Gastroesophageal sphincter (tissue), 4 donors: Measurements from ENCODE around the gene VPS8. TPM values are rescaled to one million over a fixed set of nuclear protein-coding genes. Genes with fewer than 3 reads are reported as not detected.
"Not testable (repeated sequence)": the region's sequence is repeated elsewhere in the genome, so short reads cannot be mapped to it uniquely, and the experiment has no call there.

Experiments used
- ATAC-seq: fragments of 150-250 bp; one replicate; pipeline ENCODE4 v1.9.1; 2016; ENCODE audit warnings: mild to moderate bottlenecking, moderate library complexity
- H3K27ac ChIP-seq, 4 donors: fragments of 200-600 bp; sonication (generic) in 3 of 4; 1 replicate in 3 of 4; 2 replicates in 1 of 4; pipeline ENCODE4 v1.5.1; 2016 to 2019
- H3K27me3 ChIP-seq: fragments of 200-600 bp; sonication (generic); one replicate; pipeline ENCODE4 v1.5.1; 2019
- H3K36me3 ChIP-seq, 2 donors: fragments of 200-600 bp; sonication (generic); one replicate each; pipeline ENCODE4 v1.5.1; 2019; ENCODE audit warnings: control low read depth in 1 of 2
- H3K4me1 ChIP-seq, 3 donors: fragments of 200-600 bp; sonication (generic); 1 replicate in 2 of 3; 2 replicates in 1 of 3; pipeline ENCODE4 v1.5.1; 2016 to 2019; ENCODE audit warnings: control low read depth in 2 of 3
- H3K4me3 ChIP-seq, 2 donors: fragments of 200-600 bp; sonication (generic); one replicate each; pipeline ENCODE4 v1.5.1; 2019; ENCODE audit warnings: mild to moderate bottlenecking in 1 of 2, moderate library complexity in 1 of 2
- H3K9me3 ChIP-seq, 3 donors: fragments of 200-600 bp; sonication (generic); one replicate each; pipeline ENCODE4 v1.5.1; 2017 to 2019; ENCODE audit warnings: control low read depth in 2 of 3
- CTCF ChIP-seq, 4 experiments: fragments of 200-600 bp in 2 of 4; fragments of 450-650 bp in 2 of 4; sonication (generic) in 1 of 4; IDR thresholded peaks; one replicate each; pipeline ENCODE4 v1.5.1; 2017 to 2019; ENCODE audit warnings: antibody characterized with exemption in 4 of 4, mild to moderate bottlenecking in 2 of 4, moderate library complexity in 2 of 4
- EP300 ChIP-seq: sonication (generic); formaldehyde crosslinking; IDR thresholded peaks from one replicate; pipeline ENCODE4 v1.6.1; 2017; ENCODE audit warnings: antibody characterized with exemption, mild to moderate bottlenecking
- POLR2A ChIP-seq, 2 donors: fragments of 450-650 bp; IDR thresholded peaks; one replicate each; pipeline ENCODE4 v1.6.1; 2017; ENCODE audit warnings: antibody characterized with exemption in 2 of 2, mild to moderate bottlenecking in 2 of 2, moderate library complexity in 1 of 2
- POLR2AphosphoS5 ChIP-seq: sonication (generic); formaldehyde crosslinking; IDR thresholded peaks from one replicate; pipeline ENCODE4 v1.6.1; 2017; ENCODE audit warnings: antibody characterized with exemption
- WGBS, 2 donors: methylation state at CpG; one replicate each; pipeline ENCODE4 v1.1.5; 2018; ENCODE audit warnings: low coverage in 1 of 2; 5-methylcytosine and 5-hydroxymethylcytosine counted together
- total RNA-seq, 4 donors: library from RNA; depleted of rRNA; stranded (reverse); fragments of >200 nt; gene quantifications; one replicate each; pipeline ENCODE4 v1.1.0, GENCODE V29; 2016

The VPS8 gene
- total RNA-seq, 4 donors from 2014 or later: 27.1 to 72.5 (median 40.8) TPM

- TF ChIP-seq EP300 (no peak), POLR2A (IDR thresholded peaks at IDR 0.05) (no peak), CTCF (IDR thresholded peaks at IDR 0.05) (no peak), POLR2AphosphoS5 (no peak)
- 97% methylated on average over 3 of the region's 3 CpGs; no CpG with 5 or more reads in 1 of the 2 donors for WGBS, 2 donors
Observed at GRCh38 chr3:185009650-185010049, 197.7 kb downstream of the VPS8 start.

GRCh38 chr3:185017584-185017983, 205.6 kb downstream of the VPS8 start:
- H3K9me3 ChIP-seq, ATAC-seq, H3K4me3 ChIP-seq, H3K27ac ChIP-seq, H3K27me3 ChIP-seq, H3K4me1 ChIP-seq: not testable (repeated sequence)
- H3K36me3 ChIP-seq: peaks cover 0 to 39% of the 10 kb centered on the region in 2 donors
- WGBS, 2 donors: 82 to 87% methylated on average over 9 to 10 of the region's 12 CpGs

More at GRCh38 chr3:185009650-185010049, 197.7 kb downstream of the VPS8 start:
- ATAC-seq: no peak
- Histone ChIP-seq H3K4me1 (no peaks in the 10 kb centered on the region), H3K27ac (no peak overlapping the region), H3K36me3 (peaks cover 0 to 33% of the 10 kb centered on the region in 2 donors), H3K9me3 (peaks cover 0 to 8% (median 0%) of the 10 kb centered on the region in 3 donors), H3K27me3 (no peaks in the 10 kb centered on the region), H3K4me3 (no peak overlapping the region)

GRCh38 chr3:185017996-185018395, 206.0 kb downstream of the VPS8 start:
- not testable (repeated sequence) for H3K27ac ChIP-seq

GRCh38 chr3:185021256-185021655, 209.3 kb downstream of the VPS8 start:
- 27 to 62% methylated on average over 1 of the region's 1 CpG for WGBS, 2 donors

More at GRCh38 chr3:185017996-185018395, 206.0 kb downstream of the VPS8 start:
- WGBS, 2 donors: 59 to 80% methylated on average over 1 to 6 of the region's 6 CpGs
- ATAC-seq, H3K4me3 ChIP-seq, H3K27me3 ChIP-seq, H3K4me1 ChIP-seq, H3K9me3 ChIP-seq: not testable (repeated sequence)
- H3K36me3 ChIP-seq: peaks cover 0 to 38% of the 10 kb centered on the region in 2 donors

GRCh38 chr3:185024406-185024805, 212.4 kb downstream of the VPS8 start:
- TF ChIP-seq EP300: no peak
- no peak for TF ChIP-seq CTCF (IDR thresholded peaks at IDR 0.05)
- no peak for TF ChIP-seq POLR2AphosphoS5
- no peak for TF ChIP-seq POLR2A (IDR thresholded peaks at IDR 0.05)
- 72 to 93% methylated on average over 2 to 3 of the region's 3 CpGs for WGBS, 2 donors
- ATAC-seq: no peak
- Histone ChIP-seq H3K27ac (no peak overlapping the region), H3K36me3 (peaks cover 0 to 34% of the 10 kb centered on the region in 2 donors), H3K27me3 (no peaks in the 10 kb centered on the region), H3K9me3 (no peaks in the 10 kb centered on the region), H3K4me3 (no peak overlapping the region), H3K4me1 (no peaks in the 10 kb centered on the region)

More at GRCh38 chr3:185021256-185021655, 209.3 kb downstream of the VPS8 start:
- Histone ChIP-seq H3K4me1 (no peaks in the 10 kb centered on the region), H3K9me3 (peaks cover 0 to 3% (median 0%) of the 10 kb centered on the region in 3 donors), H3K4me3 (no peak overlapping the region), H3K27ac (no peak overlapping the region), H3K36me3 (peaks cover 0 to 32% of the 10 kb centered on the region in 2 donors), H3K27me3 (no peaks in the 10 kb centered on the region)
- no peak for ATAC-seq
- no peak for TF ChIP-seq POLR2A (IDR thresholded peaks at IDR 0.05)
- no peak for TF ChIP-seq EP300

- H3K27me3 ChIP-seq: no peaks in the 10 kb centered on the region
- H3K36me3 ChIP-seq: peaks cover 0 to 36% of the 10 kb centered on the region in 2 donors
- no peak for ATAC-seq
- H3K27ac ChIP-seq: no peak overlapping the region
- no peak overlapping the region for H3K4me3 ChIP-seq
- WGBS, 2 donors: 37 to 58% methylated on average over 2 of the region's 2 CpGs
- no peaks in the 10 kb centered on the region for H3K9me3 ChIP-seq
- TF ChIP-seq EP300 (no peak), CTCF (IDR thresholded peaks at IDR 0.05) (no peak), POLR2A (IDR thresholded peaks at IDR 0.05) (no peak), POLR2AphosphoS5 (no peak)
- no peaks in the 10 kb centered on the region for H3K4me1 ChIP-seq
Observed at GRCh38 chr3:185024966-185025365, 213.0 kb downstream of the VPS8 start.
